Liver (tissue), 9 donors: ENCODE data around the gene SNX20. TPM values are rescaled to one million over a fixed set of nuclear protein-coding genes. Genes with fewer than 3 reads are reported as not detected.

Experiments
- DNase-seq: peaks from one replicate; pipeline ENCODE4 v3.0.0-alpha.2; 2017; ENCODE audit warnings: low spot score
- H3K27ac ChIP-seq, 2 donors: one replicate each; pipeline ENCODE4 v1.7.0; 2013; ENCODE audit warnings: inconsistent platforms in 2 of 2, low read length in 2 of 2, control low read depth in 1 of 2, low read depth in 1 of 2, mild to moderate bottlenecking in 1 of 2
- H3K27me3 ChIP-seq, 4 donors: one replicate each; pipeline versions ENCODE4 v1.6.1 to v1.7.0; 2013; ENCODE audit warnings: low read length in 3 of 4, inconsistent platforms in 1 of 4, mild to moderate bottlenecking in 1 of 4, moderate library complexity in 1 of 4; ENCODE audit not compliant: control insufficient read depth in 4 of 4, insufficient read depth in 4 of 4
- H3K36me3 ChIP-seq, 4 donors: one replicate each; pipeline versions ENCODE4 v1.6.1 to v1.7.0; 2013; ENCODE audit warnings: low read length in 3 of 4, mild to moderate bottlenecking in 3 of 4, low read depth in 1 of 4, moderate library complexity in 1 of 4; ENCODE audit not compliant: control insufficient read depth in 4 of 4, insufficient read depth in 3 of 4
- H3K4me1 ChIP-seq, 4 donors: one replicate each; pipeline versions ENCODE4 v1.6.1 to v1.7.0; 2013; ENCODE audit warnings: low read length in 3 of 4, mild to moderate bottlenecking in 3 of 4, moderate library complexity in 1 of 4; ENCODE audit not compliant: control insufficient read depth in 4 of 4, insufficient read depth in 4 of 4
- H3K4me3 ChIP-seq, 3 donors: one replicate each; pipeline versions ENCODE4 v1.6.1 to v1.7.0; 2013; ENCODE audit warnings: low read length in 3 of 3, control low read depth in 1 of 3, low read depth in 1 of 3, mild to moderate bottlenecking in 1 of 3
- H3K9ac ChIP-seq, 2 donors: one replicate each; pipeline ENCODE4 v1.7.0; 2013; ENCODE audit warnings: low read length in 2 of 2, mild to moderate bottlenecking in 2 of 2, moderate library complexity in 2 of 2, control low read depth in 1 of 2, low read depth in 1 of 2
- H3K9me3 ChIP-seq, 4 donors: one replicate each; pipeline versions ENCODE4 v1.6.1 to v1.7.0; 2013; ENCODE audit warnings: low read length in 3 of 4; ENCODE audit not compliant: control insufficient read depth in 4 of 4
- ATF3 ChIP-seq: IDR thresholded peaks from 2 replicates; pipeline ENCODE4 v1.6.1; 2016; ENCODE audit warnings: antibody characterized with exemption
- CTCF ChIP-seq: fragments of 150-350 bp; IDR thresholded peaks from 2 replicates; pipeline ENCODE4 v1.5.1; 2017; ENCODE audit warnings: improper control_type of control experiment, low read depth, low read length; ENCODE audit not compliant: missing input control
- EGR1 ChIP-seq, 2 donors: IDR thresholded peaks; 2 replicates each; pipeline ENCODE4 v1.6.1; 2016 to 2018; ENCODE audit warnings: antibody characterized with exemption in 2 of 2, low read depth in 2 of 2
- FOXA1 ChIP-seq: IDR thresholded peaks from 2 replicates; pipeline ENCODE4 v1.6.1; 2016; ENCODE audit warnings: antibody characterized with exemption
- FOXA2 ChIP-seq: IDR thresholded peaks from 2 replicates; pipeline ENCODE4 v1.6.1; 2016; ENCODE audit warnings: antibody characterized with exemption
- HNF4G ChIP-seq: IDR thresholded peaks from 2 replicates; pipeline ENCODE4 v1.6.1; 2016; ENCODE audit warnings: antibody characterized with exemption
- JUND ChIP-seq, 2 donors: IDR thresholded peaks; 2 replicates each; pipeline ENCODE4 v1.6.1; 2016; ENCODE audit warnings: antibody characterized with exemption in 2 of 2
- MAX ChIP-seq: IDR thresholded peaks from 2 replicates; pipeline ENCODE4 v1.6.1; 2016; ENCODE audit warnings: antibody characterized with exemption
- NR2F2 ChIP-seq: IDR thresholded peaks from 2 replicates; pipeline ENCODE4 v1.6.1; 2016; ENCODE audit warnings: antibody characterized with exemption
- RAD21 ChIP-seq, 2 donors: IDR thresholded peaks; 2 replicates each; pipeline ENCODE4 v1.6.1; 2016; ENCODE audit warnings: antibody characterized with exemption in 2 of 2, mild to moderate bottlenecking in 2 of 2
- REST ChIP-seq: IDR thresholded peaks from 2 replicates; pipeline ENCODE4 v1.6.1; 2016; ENCODE audit warnings: antibody characterized with exemption, mild to moderate bottlenecking
- RXRA ChIP-seq, 2 donors: IDR thresholded peaks; 2 replicates each; pipeline ENCODE4 v1.6.1; 2017 to 2018; ENCODE audit warnings: antibody characterized with exemption in 2 of 2, mild to moderate bottlenecking in 1 of 2
- SP1 ChIP-seq: IDR thresholded peaks from 2 replicates; pipeline ENCODE4 v1.6.1; 2018; ENCODE audit warnings: antibody characterized with exemption, mild to moderate bottlenecking
- YY1 ChIP-seq: IDR thresholded peaks from 2 replicates; pipeline ENCODE4 v1.6.1; 2016; ENCODE audit warnings: antibody characterized with exemption, mild to moderate bottlenecking
- WGBS: extraction: QIAGEN DNeasy Blood & Tissue Kit; methylation state at CpG from one replicate; pipeline ENCODE4 v1.1.7; 2013; 5-methylcytosine and 5-hydroxymethylcytosine counted together
- polyA plus RNA-seq, 2 donors: library from polyadenylated mRNA; stranded (reverse) in 1 of 2; unstranded in 1 of 2; fragments of 200-250 nt in 1 of 2; fragments of >200 nt in 1 of 2; fragmentation: Nextera tagmentation in 1 of 2; extraction: Ambion mirVana in 1 of 2; gene quantifications; one replicate each; pipeline versions ENCODE4 v1.2.1 to v1.2.3, GENCODE V29; 2013 to 2015
- total RNA-seq, 2 donors: library from RNA; depleted of rRNA; stranded (reverse); fragments of >200 nt; gene quantifications; one replicate each; pipeline ENCODE4 v1.2.3, GENCODE V29; 2014
- TF ChIP-seq, protein P1 (sequence below): IDR thresholded peaks from 2 replicates; pipeline ENCODE4 v1.6.1; 2016; ENCODE audit warnings: antibody characterized with exemption
- donor health status: healthy.
- donor health status: healthy.
- donor health status: healthy.
- donor health status: healthy.
- donor health status: healthy.

The SNX20 gene
- total and polyA plus RNA-seq, 4 donors: 0.40 to 3.5 (median 0.98) TPM

GRCh38 chr16:50634947-50635346 lies 46.2 kb downstream of the SNX20 start:
- Histone ChIP-seq H3K4me1 (no peaks in the 10 kb centered on the region), H3K27me3 (no peaks in the 10 kb centered on the region), H3K27ac (no peak overlapping the region), H3K9me3 (no peaks in the 10 kb centered on the region), H3K9ac (no peak overlapping the region), H3K4me3 (no peak overlapping the region), H3K36me3 (no peaks in the 10 kb centered on the region)
- no peak for TF ChIP-seq RAD21 (IDR thresholded peaks at IDR 0.05)
- no peak for TF ChIP-seq JUND (IDR thresholded peaks at IDR 0.05)
- TF ChIP-seq, protein P1, sequence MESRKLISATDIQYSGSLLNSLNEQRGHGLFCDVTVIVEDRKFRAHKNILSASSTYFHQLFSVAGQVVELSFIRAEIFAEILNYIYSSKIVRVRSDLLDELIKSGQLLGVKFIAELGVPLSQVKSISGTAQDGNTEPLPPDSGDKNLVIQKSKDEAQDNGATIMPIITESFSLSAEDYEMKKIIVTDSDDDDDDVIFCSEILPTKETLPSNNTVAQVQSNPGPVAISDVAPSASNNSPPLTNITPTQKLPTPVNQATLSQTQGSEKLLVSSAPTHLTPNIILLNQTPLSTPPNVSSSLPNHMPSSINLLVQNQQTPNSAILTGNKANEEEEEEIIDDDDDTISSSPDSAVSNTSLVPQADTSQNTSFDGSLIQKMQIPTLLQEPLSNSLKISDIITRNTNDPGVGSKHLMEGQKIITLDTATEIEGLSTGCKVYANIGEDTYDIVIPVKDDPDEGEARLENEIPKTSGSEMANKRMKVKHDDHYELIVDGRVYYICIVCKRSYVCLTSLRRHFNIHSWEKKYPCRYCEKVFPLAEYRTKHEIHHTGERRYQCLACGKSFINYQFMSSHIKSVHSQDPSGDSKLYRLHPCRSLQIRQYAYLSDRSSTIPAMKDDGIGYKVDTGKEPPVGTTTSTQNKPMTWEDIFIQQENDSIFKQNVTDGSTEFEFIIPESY: no peak
- no peak for TF ChIP-seq RXRA (IDR thresholded peaks at IDR 0.05)
- no peak for TF ChIP-seq REST
- 88% methylated on average over 1 of the region's 1 CpG for WGBS
- no peak for DNase-seq

DNA sequence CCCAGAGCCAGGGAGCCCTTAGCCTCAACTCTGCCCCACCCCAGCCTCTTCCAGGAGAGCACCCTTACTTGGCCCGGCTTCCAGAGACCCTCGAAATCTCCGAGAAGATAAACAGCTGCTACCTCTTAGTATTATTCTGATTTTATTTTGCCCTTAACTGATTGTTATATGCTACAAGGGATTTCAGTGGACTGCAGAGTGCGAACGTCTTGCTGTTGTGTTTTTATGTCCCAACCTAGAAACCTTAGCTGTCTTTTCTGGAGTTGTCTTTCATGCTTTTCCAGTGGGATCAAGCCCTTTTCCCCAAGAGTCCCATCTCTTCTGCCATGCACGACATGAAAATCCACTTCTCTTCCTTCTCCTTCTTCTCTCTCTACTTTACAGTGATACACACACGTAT lies 47.0 kb downstream of the SNX20 start:
- H3K4me3 ChIP-seq: no peak overlapping the region
- no peak for TF ChIP-seq CTCF
- no peak for TF ChIP-seq FOXA1
- no peak for TF ChIP-seq MAX
- TF ChIP-seq HNF4G: no peak
- TF ChIP-seq SP1: no peak
- no peak for TF ChIP-seq EGR1 (IDR thresholded peaks at IDR 0.05; ENCODE audit: low read depth in 2 of 2)
- TF ChIP-seq RAD21 (IDR thresholded peaks at IDR 0.05): no peak
- TF ChIP-seq YY1: no peak
- TF ChIP-seq RXRA (IDR thresholded peaks at IDR 0.05): no peak
- no peak for TF ChIP-seq REST
- no peak for TF ChIP-seq NR2F2
- no peak for TF ChIP-seq JUND (IDR thresholded peaks at IDR 0.05)
- TF ChIP-seq ATF3: no peak
- no peak for TF ChIP-seq FOXA2
- TF ChIP-seq, protein P1: no peak
- H3K4me1 ChIP-seq: no peaks in the 10 kb centered on the region
- no peaks in the 10 kb centered on the region for H3K36me3 ChIP-seq
- WGBS: 91% methylated on average over 7 of the region's 7 CpGs
- no peaks in the 10 kb centered on the region for H3K27me3 ChIP-seq
- no peak overlapping the region for H3K27ac ChIP-seq
- H3K9me3 ChIP-seq: no peaks in the 10 kb centered on the region
- no peak for DNase-seq
- H3K9ac ChIP-seq: no peak overlapping the region
